ENCODE data around the gene RPS27L. TPM values are rescaled to one million over a fixed set of nuclear protein-coding genes. Genes with fewer than 3 reads are reported as not detected.

Gene RPS27L
- total RNA-seq (ENCODE audit: insufficient read depth, low replicate concordance), result 77.8 TPM

GRCh38 chr15:63157118-63157843, at the start of gene RPS27L:
RPS27L (minus strand) TSS chr15:63157477; CDS start chr15:63157405, 72 bp downstream.
- DNase-seq (ENCODE audit: low spot score), result peak; percentile 98

GRCh38 chr15:63206079-63206478, 48.8 kb upstream of the RPS27L start:
- no peak for DNase-seq (ENCODE audit: low spot score)

GRCh38 chr15:63203451-63204090, 46.3 kb upstream of the RPS27L start:
- no peak for DNase-seq (ENCODE audit: low spot score)

- DNase-seq (ENCODE audit: low spot score), result no peak
Measured at GRCh38 chr15:63202861-63203260, 45.6 kb upstream of the RPS27L start.

- no peak for DNase-seq (ENCODE audit: low spot score)
Measured at GRCh38 chr15:63200464-63201249, 43.4 kb upstream of the RPS27L start.

GRCh38 chr15:63198371-63199250, 41.3 kb upstream of the RPS27L start:
- peak; percentile 68 for DNase-seq (ENCODE audit: low spot score)

- no peak for DNase-seq (ENCODE audit: low spot score)
Measured at GRCh38 chr15:63197626-63198025, 40.3 kb upstream of the RPS27L start.

GRCh38 chr15:63196842-63197241, 39.6 kb upstream of the RPS27L start:
- no peak for DNase-seq (ENCODE audit: low spot score)

- no peak for DNase-seq (ENCODE audit: low spot score)
Measured at GRCh38 chr15:63195569-63196015, 38.3 kb upstream of the RPS27L start.

GRCh38 chr15:63194880-63195568, 37.7 kb upstream of the RPS27L start:
- no peak for DNase-seq (ENCODE audit: low spot score)

GRCh38 chr15:63194302-63194701, 37.0 kb upstream of the RPS27L start:
- no peak for DNase-seq (ENCODE audit: low spot score)

- DNase-seq (ENCODE audit: low spot score), result no peak
Measured at GRCh38 chr15:63192619-63193206, 35.4 kb upstream of the RPS27L start.

- no peak for DNase-seq (ENCODE audit: low spot score)
Measured at GRCh38 chr15:63191895-63192618, 34.8 kb upstream of the RPS27L start.

- no peak for DNase-seq (ENCODE audit: low spot score)
Measured at GRCh38 chr15:63190769-63191649, 33.7 kb upstream of the RPS27L start.

GRCh38 chr15:63189941-63190768, 32.9 kb upstream of the RPS27L start:
- DNase-seq (ENCODE audit: low spot score), result no peak

- DNase-seq (ENCODE audit: low spot score), result peak; percentile 99
Measured at GRCh38 chr15:63188926-63189871, 31.9 kb upstream of the RPS27L start, which contains the start of gene RAB8B. RAB8B (plus strand) TSS chr15:63189606; CDS start chr15:63189625, 19 bp downstream.

Data from umbilical cord (tissue), 2 donors.